Right ventricle myocardium superior (tissue), 1 donor: ENCODE results near the gene DMRT3. TPM values are rescaled to one million over a fixed set of nuclear protein-coding genes. Genes with fewer than 3 reads are reported as not detected.

Source experiments
- ATAC-seq: fragments of 200-7000 bp; cut with Tn5 transposase; one replicate; pipeline ENCODE4 v1.9.1; 2020; ENCODE audit warnings: mild to moderate bottlenecking; ENCODE audit not compliant: poor library complexity
- DNase-seq: peaks from one replicate; pipeline ENCODE4 v3.0.0-alpha.2; 2020
- intact Hi-C: fragments of 100-400 bp; cut with DNase I; formaldehyde crosslinking; loops from one replicate; pipeline ENCODE4 v1.11.2; 2022
- total RNA-seq: library from RNA; stranded (reverse); fragmentation: NEBNext Ultra II Directional; extraction: Animal tissue kit (Norgen Biotek cat#: 25700); gene quantifications from one replicate; pipeline ENCODE4 v1.2.1, GENCODE V29; 2021
- donor health status: DM: no; HTN: yes; CAD: no; lungs with severe emphysema.

The DMRT3 gene
- total RNA-seq, 1 donor from 2014 or later: not detected

DNA sequence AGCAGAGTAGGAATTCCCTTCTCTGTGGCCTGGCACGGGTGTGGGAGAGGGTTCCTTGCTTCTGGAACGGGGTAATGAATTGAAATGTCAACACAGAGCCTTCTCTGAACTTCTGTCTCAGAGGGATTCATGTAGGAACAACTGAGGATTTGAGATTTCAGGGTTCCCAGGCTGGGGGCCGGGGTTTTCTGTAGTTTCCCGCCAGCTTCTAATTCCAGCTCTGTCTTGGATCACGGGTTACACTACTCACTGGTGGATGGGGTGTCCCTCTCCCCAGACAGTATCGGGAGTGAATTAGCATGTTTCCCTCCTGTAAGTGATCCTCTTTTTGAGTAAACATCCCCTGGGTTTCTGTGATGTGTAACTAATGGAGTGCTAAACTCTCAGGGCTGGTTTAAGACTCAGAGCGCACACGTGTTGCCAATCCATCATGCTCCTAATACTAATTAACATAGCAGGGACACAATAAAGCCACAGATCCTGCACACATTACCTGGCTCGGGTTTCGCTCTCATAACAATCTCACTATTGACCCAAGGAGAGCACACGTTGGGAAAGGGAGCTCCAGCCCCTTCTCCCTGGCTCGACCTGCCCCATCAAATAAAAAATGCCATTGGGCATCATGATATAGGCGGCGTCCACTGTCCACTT is 55.6 kb downstream of the DMRT3 start:
- DNase-seq (no peak), ATAC-seq (no peak)
- intact Hi-C loops: no loop called here

DNA sequence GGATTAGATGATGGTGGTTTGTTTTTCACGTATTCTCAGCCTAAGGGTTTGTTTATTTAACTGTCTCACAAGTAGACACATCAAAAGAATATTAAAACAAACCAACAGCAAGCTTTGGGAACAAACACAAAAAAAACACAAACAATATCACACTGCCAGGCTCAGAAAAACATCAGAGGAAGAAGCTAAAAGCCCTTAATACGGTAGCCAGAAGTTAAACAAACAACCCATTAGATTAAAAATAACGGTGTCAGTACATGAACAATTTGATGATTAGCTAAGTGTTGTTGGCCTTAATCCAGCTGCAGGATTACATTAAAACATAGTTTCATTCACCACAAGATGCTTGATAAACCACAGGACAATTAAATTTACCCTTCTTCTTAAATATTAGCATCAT is 57.8 kb downstream of the DMRT3 start:
- DNase-seq: no peak
- no peak for ATAC-seq
- intact Hi-C loops: no loop called here

DNA sequence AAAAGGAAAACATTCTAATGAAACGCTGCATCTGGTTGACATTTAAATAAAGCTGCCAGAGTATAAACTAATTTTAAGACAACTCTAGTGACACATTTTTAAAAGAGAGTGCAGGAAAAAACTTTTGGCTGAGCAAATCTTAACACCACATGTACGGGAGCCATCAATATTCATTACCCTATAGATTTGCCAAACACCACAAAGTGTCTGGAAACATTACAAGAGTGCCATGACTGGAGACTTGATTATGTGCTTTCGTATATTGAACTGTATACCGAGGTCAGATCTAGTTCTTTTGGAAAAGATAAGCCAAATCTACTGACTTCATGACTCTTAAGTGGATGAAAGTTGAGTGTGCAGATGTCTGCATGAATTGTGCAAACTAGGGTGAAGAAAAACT is 63.1 kb downstream of the DMRT3 start:
- DNase-seq (no peak), ATAC-seq (no peak)
- intact Hi-C loops: no loop called here

Other genes with a start within 250 kb of the DMRT3 start
- gene DMRT1, start 135.0 kb upstream of the DMRT3 start, total RNA-seq: not detected
- gene DMRT2, start 73.7 kb downstream of the DMRT3 start, total RNA-seq: not detected